H9 (cell line): ENCODE data around the gene SYNGR1. TPM values are rescaled to one million over a fixed set of nuclear protein-coding genes. Genes with fewer than 3 reads are reported as not detected.
A peak's percentile ranks its signal among the peaks of the same experiment; 100 is the strongest.

Experiments used
- DNase-seq: peaks from one replicate; pipeline ENCODE4 v3.0.0-alpha.2; 2017
- H2AFZ ChIP-seq: one replicate; pipeline ENCODE4 v1.6.1; 2013; ENCODE audit warnings: mild to moderate bottlenecking, low read length, control low read depth, moderate library complexity
- H2AK5ac ChIP-seq: 2 replicates; pipeline ENCODE4 v1.6.1; 2013; ENCODE audit warnings: low read length, control low read depth, mixed read lengths; ENCODE audit not compliant: insufficient read length
- H2BK120ac ChIP-seq: one replicate; pipeline ENCODE4 v1.6.1; 2013; ENCODE audit warnings: low read depth, mild to moderate bottlenecking, low read length, control low read depth, inconsistent platforms; ENCODE audit not compliant: poor library complexity, severe bottlenecking
- H2BK12ac ChIP-seq: 2 replicates; pipeline ENCODE4 v1.6.1; 2013; ENCODE audit warnings: low read length, control low read depth, mixed read lengths, low read depth; ENCODE audit not compliant: insufficient read length
- H2BK15ac ChIP-seq: 2 replicates; pipeline ENCODE4 v1.6.1; 2013; ENCODE audit warnings: low read depth, low read length, control low read depth
- H2BK20ac ChIP-seq: one replicate; pipeline ENCODE4 v1.6.1; 2013; ENCODE audit warnings: low read depth, mild to moderate bottlenecking, low read length, control low read depth, inconsistent platforms; ENCODE audit not compliant: poor library complexity, severe bottlenecking
- H2BK5ac ChIP-seq: 2 replicates; pipeline ENCODE4 v1.6.1; 2013; ENCODE audit warnings: low read length, control low read depth, mixed read lengths; ENCODE audit not compliant: insufficient read length
- H3K14ac ChIP-seq: 2 replicates; pipeline ENCODE4 v1.6.1; 2013; ENCODE audit warnings: low read length, control low read depth; ENCODE audit not compliant: insufficient read depth
- H3K18ac ChIP-seq: 2 replicates; pipeline ENCODE4 v1.6.1; 2013; ENCODE audit warnings: low read depth, mild to moderate bottlenecking, mixed read lengths, low read length, control low read depth; ENCODE audit not compliant: insufficient read length
- H3K23ac ChIP-seq: 2 replicates; pipeline ENCODE4 v1.6.1; 2013; ENCODE audit warnings: low read length, control low read depth, mixed read lengths, low read depth; ENCODE audit not compliant: insufficient read length
- H3K23me2 ChIP-seq: 2 replicates; pipeline ENCODE4 v1.6.1; 2013; ENCODE audit warnings: low read depth, mild to moderate bottlenecking, mixed read lengths, low read length, control low read depth; ENCODE audit not compliant: insufficient read length, poor library complexity, severe bottlenecking
- H3K27ac ChIP-seq: 2 replicates; pipeline ENCODE4 v1.5.1; 2013; ENCODE audit warnings: low read length, control low read depth, mixed read lengths, low read depth; ENCODE audit not compliant: insufficient read length
- H3K27me3 ChIP-seq: 2 replicates; pipeline ENCODE4 v1.6.1; 2013; ENCODE audit warnings: low read length, control low read depth, inconsistent platforms; ENCODE audit not compliant: insufficient read depth
- H3K4ac ChIP-seq: 2 replicates; pipeline ENCODE4 v1.6.1; 2013; ENCODE audit warnings: low read depth, mild to moderate bottlenecking, control low read depth, inconsistent platforms, low read length, moderate library complexity
- H3K4me1 ChIP-seq: 2 replicates; pipeline ENCODE4 v1.6.1; 2013; ENCODE audit warnings: low read length, control low read depth, inconsistent platforms; ENCODE audit not compliant: insufficient read depth
- H3K4me2 ChIP-seq: 2 replicates; pipeline ENCODE4 v1.6.1; 2013; ENCODE audit warnings: low read length, control low read depth, mixed read lengths; ENCODE audit not compliant: insufficient read length, insufficient read depth
- H3K56ac ChIP-seq: 2 replicates; pipeline ENCODE4 v1.6.1; 2013; ENCODE audit warnings: low read depth, mild to moderate bottlenecking, mixed read lengths, low read length, control low read depth; ENCODE audit not compliant: insufficient read length
- H3K79me1 ChIP-seq: 2 replicates; pipeline ENCODE4 v1.6.1; 2013; ENCODE audit warnings: low read depth, mild to moderate bottlenecking, moderate library complexity, low read length, control low read depth, inconsistent platforms; ENCODE audit not compliant: insufficient read depth, poor library complexity, severe bottlenecking
- H3K79me2 ChIP-seq: 2 replicates; pipeline ENCODE4 v1.6.1; 2013; ENCODE audit warnings: low read length, control low read depth, inconsistent platforms; ENCODE audit not compliant: insufficient read depth
- H3K9ac ChIP-seq: 2 replicates; pipeline ENCODE4 v1.6.1; 2013; ENCODE audit warnings: low read length, control low read depth, mixed read lengths; ENCODE audit not compliant: insufficient read length; ENCODE audit errors: extremely low read depth
- H3K9me3 ChIP-seq: one replicate; pipeline ENCODE4 v1.6.1; 2013; ENCODE audit warnings: low read depth, low read length, inconsistent platforms; ENCODE audit not compliant: control insufficient read depth
- H3T11ph ChIP-seq: one replicate; pipeline ENCODE4 v1.6.1; 2013; ENCODE audit warnings: mild to moderate bottlenecking, low read length, control low read depth, inconsistent platforms
- H4K20me1 ChIP-seq: one replicate; pipeline ENCODE4 v1.6.1; 2013; ENCODE audit not compliant: control insufficient read depth, insufficient read length, insufficient read depth
- H4K5ac ChIP-seq: 2 replicates; pipeline ENCODE4 v1.6.1; 2013; ENCODE audit warnings: low read depth, mild to moderate bottlenecking, mixed read lengths, low read length, control low read depth; ENCODE audit not compliant: insufficient read length
- H4K8ac ChIP-seq: replicated peaks from 2 replicates; pipeline ENCODE4 v1.6.1; 2013; ENCODE audit warnings: low read length, control low read depth, mixed read lengths, low read depth; ENCODE audit not compliant: insufficient read length
- H4K91ac ChIP-seq: 2 replicates; pipeline ENCODE4 v1.6.1; 2013; ENCODE audit warnings: low read depth, mild to moderate bottlenecking, moderate library complexity, mixed read lengths, low read length, control low read depth; ENCODE audit not compliant: insufficient read length
- H3K27ac Mint-ChIP-seq, 3 experiments: 2 replicates in 2 of 3; 3 replicates in 1 of 3; pipeline ENCODE4 v1.8.0; 2020 to 2021; ENCODE audit warnings: mixed read lengths in 3 of 3, mild to moderate bottlenecking in 1 of 3, moderate library complexity in 1 of 3
- H3K27me3 Mint-ChIP-seq: 2 replicates; pipeline ENCODE4 v1.8.0; 2021; ENCODE audit warnings: low read depth, mild to moderate bottlenecking, moderate library complexity, mixed read lengths
- H3K36me3 Mint-ChIP-seq, 3 experiments: 2 replicates in 2 of 3; 3 replicates in 1 of 3; pipeline ENCODE4 v1.8.0; 2020 to 2021; ENCODE audit warnings: low read depth in 3 of 3, mixed read lengths in 3 of 3; ENCODE audit not compliant: insufficient read depth in 1 of 3
- H3K4me1 Mint-ChIP-seq, 2 experiments: 2 replicates each; pipeline ENCODE4 v1.8.0; 2020; ENCODE audit warnings: mixed read lengths in 2 of 2
- H3K4me3 Mint-ChIP-seq, 2 experiments: 2 replicates in 1 of 2; 3 replicates in 1 of 2; pipeline ENCODE4 v1.8.0; 2020 to 2021; ENCODE audit warnings: mild to moderate bottlenecking in 2 of 2, mixed read lengths in 2 of 2, moderate library complexity in 1 of 2
- H3K9me3 Mint-ChIP-seq, 2 experiments: 2 replicates in 1 of 2; 3 replicates in 1 of 2; pipeline ENCODE4 v1.8.0; 2020; ENCODE audit warnings: mild to moderate bottlenecking in 2 of 2, mixed read lengths in 2 of 2, moderate library complexity in 1 of 2
- CTCF ChIP-seq: fragments of 200-600 bp; sonication (generic); conservative IDR thresholded peaks from 3 replicates; pipeline ENCODE4 v1.8.0; 2021; ENCODE audit warnings: antibody characterized with exemption, mild to moderate bottlenecking
- WGBS: extraction: QIAGEN DNeasy Blood & Tissue Kit; methylation state at CpG from one replicate; pipeline ENCODE4 v1.1.7; 2013; ENCODE audit warnings: missing lambda C conversion rate, low lambda C conversion rate, mixed read lengths; ENCODE audit not compliant: insufficient read length; ENCODE audit errors: extremely low coverage; 5-methylcytosine and 5-hydroxymethylcytosine counted together
- total RNA-seq: library from RNA; stranded (reverse); gene quantifications from 2 replicates; pipeline ENCODE4 v1.2.1, GENCODE V29; 2021

Gene SYNGR1
- total RNA-seq, 1 experiment from 2014 or later: 13.2 TPM

GRCh38 chr22:39317084-39317774 lies 32.6 kb upstream of the SYNGR1 start:
- peaks cover 8% of the 10 kb centered on the region for H4K20me1 ChIP-seq
- WGBS: no CpG with 5 or more reads among the region's 9 CpGs
- peak overlapping the region; percentile 59 to 100 (median 100); a peak in 5 of 7 replicates for H3K27ac Mint-ChIP-seq

More at GRCh38 chr22:39317084-39317774, 32.6 kb upstream of the SYNGR1 start:
- Histone ChIP-seq H3K23me2 (peaks cover 6% of the 10 kb centered on the region), H3K4ac (no peak overlapping the region), H3K14ac (no peak overlapping the region; the same call in 1 of the 2 replicates), H2AK5ac (no peak overlapping the region), H2BK12ac (no peak overlapping the region), H3K9ac (peak overlapping the region; percentile 97), H2BK120ac (no peak overlapping the region), H3K23ac (no peak overlapping the region), H2BK5ac (no peak overlapping the region), H2BK20ac (no peak overlapping the region), H3K27ac (peak overlapping the region; percentile 62), H3K4me2 (peak overlapping the region; percentile 96), H2BK15ac (no peak overlapping the region), H3T11ph (no peak overlapping the region), H3K56ac (no peak overlapping the region), H4K5ac (no peak overlapping the region), H3K79me2 (peaks cover 21% of the 10 kb centered on the region), H3K4me1 (no peaks in the 10 kb centered on the region), H3K18ac (no peak overlapping the region), H4K8ac (no peak overlapping the region), H3K27me3 (no peaks in the 10 kb centered on the region), H4K91ac (no peak overlapping the region), H2AFZ (no peak overlapping the region), H3K79me1 (peaks cover 4% of the 10 kb centered on the region), H3K9me3 (no peaks in the 10 kb centered on the region)
- Mint-ChIP-seq H3K36me3 (peaks cover 70 to 73% (median 73%) of the 10 kb centered on the region in 3 experiments), H3K9me3 (no peaks in the 10 kb centered on the region; a peak in 2 of 5 replicates), H3K4me3 (peak overlapping the region; percentile 99 to 100), H3K4me1 (peaks cover 42 to 48% of the 10 kb centered on the region in 2 experiments), H3K27me3 (peaks cover 10% of the 10 kb centered on the region)
- DNase-seq: peak; percentile 37
- TF ChIP-seq CTCF: no peak
